B cell (primary cell): ENCODE results near the gene SLIT3. TPM values are rescaled to one million over a fixed set of nuclear protein-coding genes. Genes with fewer than 3 reads are reported as not detected.

Source experiments
- ATAC-seq: fragments of 200-7000 bp; cut with Tn5 transposase; one replicate; pipeline ENCODE4 v1.10.0; 2021; ENCODE audit warnings: low read depth, mild to moderate bottlenecking, moderate number of reproducible peaks, moderate library complexity
- CTCF ChIA-PET: fragments of 350-600 bp; sonication (Branson Sonifier 250); formaldehyde crosslinking; loops from one replicate; lab custom pipeline; 2021; ENCODE audit warnings: antibody characterized with exemption, inconsistent platforms; lab: Charles Lee
- POLR2A ChIA-PET: fragments of 350-600 bp; sonication (Branson Sonifier 250); formaldehyde crosslinking; loops from one replicate; lab custom pipeline; 2021; ENCODE audit warnings: antibody characterized with exemption; lab: Charles Lee
- DNase-seq: peaks from one replicate; pipeline ENCODE4 v3.0.0; 2013
- H2AFZ ChIP-seq: 2 replicates; pipeline ENCODE4 v1.6.1; 2012; ENCODE audit warnings: mild to moderate bottlenecking, low read depth, low read length; ENCODE audit not compliant: insufficient read depth, poor library complexity, severe bottlenecking
- H3K27ac ChIP-seq, 2 donors: 1 replicate in 1 of 2; 2 replicates in 1 of 2; pipeline ENCODE4 v1.5.1; 2012 to 2013; ENCODE audit warnings: low read length in 2 of 2, mild to moderate bottlenecking in 2 of 2, moderate library complexity in 1 of 2
- H3K27me3 ChIP-seq, 4 experiments: fragments of 200-600 bp in 1 of 4; sonication (generic) in 1 of 4; replicated peaks in 1 of 4; 1 replicate in 2 of 4; 2 replicates in 2 of 4; pipeline versions ENCODE4 v1.6.1 to v1.7.0; 2013 to 2016; ENCODE audit warnings: low read length in 3 of 4, mild to moderate bottlenecking in 2 of 4, mixed read lengths in 1 of 4, moderate library complexity in 1 of 4; ENCODE audit not compliant: insufficient read depth in 4 of 4, control insufficient read depth in 3 of 4; ENCODE audit errors: control extremely low read depth in 1 of 4
- H3K36me3 ChIP-seq, 2 experiments: replicated peaks in 1 of 2; 1 replicate in 1 of 2; 2 replicates in 1 of 2; pipeline versions ENCODE4 v1.6.1 to v1.7.1; 2013; ENCODE audit warnings: low read length in 1 of 2; ENCODE audit not compliant: insufficient read depth in 2 of 2, control insufficient read depth in 1 of 2; ENCODE audit errors: control extremely low read depth in 1 of 2, extremely low read depth in 1 of 2
- H3K4me1 ChIP-seq, 2 donors: fragments of 200-600 bp in 1 of 2; sonication (generic) in 1 of 2; 1 replicate in 1 of 2; 2 replicates in 1 of 2; pipeline versions ENCODE4 v1.5.1 to v1.6.1; 2013 to 2017; ENCODE audit warnings: low read length in 2 of 2; ENCODE audit not compliant: control insufficient read depth in 2 of 2, insufficient read depth in 2 of 2
- H3K4me2 ChIP-seq: replicated peaks from 2 replicates; pipeline ENCODE3; 2012; ENCODE audit warnings: mild to moderate bottlenecking, low read depth, low read length; ENCODE audit not compliant: poor library complexity, severe bottlenecking
- H3K4me3 ChIP-seq, 5 experiments: fragments of 200-600 bp in 1 of 5; sonication (generic) in 1 of 5; 1 replicate in 3 of 5; 2 replicates in 2 of 5; pipeline versions ENCODE4 v1.5.1 to v1.7.0; 2011 to 2016; ENCODE audit warnings: low read length in 4 of 5, mild to moderate bottlenecking in 4 of 5, low read depth in 2 of 5, control low read depth in 1 of 5, moderate library complexity in 1 of 5; ENCODE audit not compliant: insufficient read depth in 1 of 5; ENCODE audit errors: control extremely low read depth in 1 of 5, extremely low read depth in 1 of 5
- H3K79me2 ChIP-seq: fragments of 200-600 bp; sonication (generic); one replicate; pipeline ENCODE4 v1.6.0; 2016; ENCODE audit warnings: low read length; ENCODE audit not compliant: control insufficient read depth, insufficient read depth
- H3K9ac ChIP-seq: fragments of 200-600 bp; sonication (generic); 2 replicates; pipeline ENCODE4 v1.6.1; 2017; ENCODE audit warnings: mild to moderate bottlenecking, low read length, moderate library complexity
- H3K9me3 ChIP-seq, 3 donors: one replicate each; pipeline versions ENCODE4 v1.6.1 to v1.7.1; 2013; ENCODE audit warnings: low read length in 2 of 3; ENCODE audit not compliant: control insufficient read depth in 2 of 3, insufficient read depth in 1 of 3; ENCODE audit errors: control extremely low read depth in 1 of 3
- H4K20me1 ChIP-seq: 2 replicates; pipeline ENCODE4 v1.6.0; 2012; ENCODE audit warnings: mild to moderate bottlenecking, low read length; ENCODE audit not compliant: insufficient read depth, control insufficient read depth, poor library complexity, severe bottlenecking
- H3K27ac Mint-ChIP-seq: one replicate; pipeline ENCODE4 v1.8.0; 2021; ENCODE audit warnings: mixed read lengths
- H3K27me3 Mint-ChIP-seq: one replicate; pipeline ENCODE4 v1.8.0; 2021; ENCODE audit warnings: mixed read lengths
- H3K4me1 Mint-ChIP-seq: one replicate; pipeline ENCODE4 v1.8.0; 2021; ENCODE audit warnings: mixed read lengths
- H3K4me3 Mint-ChIP-seq: one replicate; pipeline ENCODE4 v1.8.0; 2021; ENCODE audit warnings: mixed read lengths
- H3K9me3 Mint-ChIP-seq: one replicate; pipeline ENCODE4 v1.8.0; 2022; ENCODE audit warnings: mixed read lengths; ENCODE audit not compliant: insufficient read depth
- CTCF ChIP-seq: fragments of 200-600 bp; IDR thresholded peaks from one replicate; pipeline ENCODE4 v1.8.0; 2022; ENCODE audit warnings: antibody characterized with exemption, mild to moderate bottlenecking
- EZH2 ChIP-seq: IDR thresholded peaks from 2 replicates; pipeline ENCODE4 v1.6.1; 2012; ENCODE audit warnings: borderline replicate concordance, low read depth, mild to moderate bottlenecking, moderate library complexity, low read length; ENCODE audit not compliant: insufficient read depth, poor library complexity, severe bottlenecking
- WGBS: methylation state at CpG from one replicate; pipeline ENCODE4 v1.1.5; 2013; ENCODE audit warnings: missing lambda C conversion rate; ENCODE audit not compliant: insufficient coverage; 5-methylcytosine and 5-hydroxymethylcytosine counted together
- intact Hi-C: fragments of 100-400 bp; cut with micrococcal nuclease; formaldehyde crosslinking; loops from one replicate; pipeline ENCODE4 v1.10.0; 2022
- polyA plus RNA-seq: library from polyadenylated mRNA; depleted of rRNA; stranded (reverse); fragments of >200 nt; gene quantifications from 2 replicates; pipeline ENCODE4 v1.2.3, GENCODE V29; 2012
- total RNA-seq, 2 donors: library from RNA; stranded (reverse); fragments of 120-200 nt in 1 of 2; gene quantifications; 1 replicate in 1 of 2; 2 replicates in 1 of 2; pipeline versions ENCODE4 v1.2.3 to v1.2.4, GENCODE V29; 2013 to 2022

Gene SLIT3
- total and polyA plus RNA-seq, 2 donors (not counting 1 experiment from before 2014, with no cell fraction given) = not detected

GRCh38 chr5:168951769-168952168 lies 349.2 kb downstream of the SLIT3 start:
- Histone ChIP-seq H3K9me3 (no peaks in the 10 kb centered on the region), H3K4me2 (no peak overlapping the region), H3K79me2 (no peaks in the 10 kb centered on the region), H2AFZ (no peak overlapping the region), H4K20me1 (no peaks in the 10 kb centered on the region), H3K27me3 (no peaks in the 10 kb centered on the region), H3K36me3 (no peaks in the 10 kb centered on the region), H3K27ac (no peak overlapping the region), H3K4me1 (no peaks in the 10 kb centered on the region), H3K4me3 (no peak overlapping the region), H3K9ac (no peak overlapping the region)
- DNase-seq (no peak), ATAC-seq (no peak)
- intact Hi-C loops = no loop called here
- H3K4me3 Mint-ChIP-seq = no peak overlapping the region
- no peaks in the 10 kb centered on the region for H3K9me3 Mint-ChIP-seq
- TF ChIP-seq CTCF (no peak), EZH2 (no peak)
- WGBS = 95% methylated on average over 3 of the region's 5 CpGs
- H3K4me1 Mint-ChIP-seq = no peaks in the 10 kb centered on the region
- no peak overlapping the region for H3K27ac Mint-ChIP-seq
- peaks cover 4% of the 10 kb centered on the region for H3K27me3 Mint-ChIP-seq
- ChIA-PET POLR2A (no interaction called here), CTCF (no interaction called here)

GRCh38 chr5:168951356-168951755 lies 349.6 kb downstream of the SLIT3 start:
- Histone ChIP-seq H3K27me3 (no peaks in the 10 kb centered on the region), H3K4me1 (no peaks in the 10 kb centered on the region), H4K20me1 (no peaks in the 10 kb centered on the region), H3K4me3 (no peak overlapping the region), H3K9ac (no peak overlapping the region), H3K79me2 (no peaks in the 10 kb centered on the region), H3K36me3 (no peaks in the 10 kb centered on the region), H2AFZ (no peak overlapping the region), H3K27ac (no peak overlapping the region), H3K9me3 (no peaks in the 10 kb centered on the region), H3K4me2 (no peak overlapping the region)
- ChIA-PET POLR2A (no interaction called here), CTCF (no interaction called here)
- no peak for DNase-seq
- WGBS = no CpG with 5 or more reads among the region's 1 CpG
- ATAC-seq = no peak
- no peak overlapping the region for H3K27ac Mint-ChIP-seq
- H3K9me3 Mint-ChIP-seq = no peaks in the 10 kb centered on the region
- no peaks in the 10 kb centered on the region for H3K4me1 Mint-ChIP-seq
- intact Hi-C loops = no loop called here
- H3K27me3 Mint-ChIP-seq = peaks cover 4% of the 10 kb centered on the region
- no peak for TF ChIP-seq CTCF
- no peak for TF ChIP-seq EZH2
- H3K4me3 Mint-ChIP-seq = no peak overlapping the region
